SK-N-SH (cell line): Measurements from ENCODE around the gene RHOBTB1. TPM values are rescaled to one million over a fixed set of nuclear protein-coding genes. Genes with fewer than 3 reads are reported as not detected.

Experiments used
- CTCF ChIA-PET: fragments of 300-600, 350-600 bp; formaldehyde crosslinking; extraction: SDS; loops from one replicate; lab custom pipeline; 2021; lab: Yijun Ruan, JAX
- POLR2A ChIA-PET: fragments of 350-600 bp; sonication (Branson Sonifier 250); formaldehyde crosslinking; extraction: SDS; loops from one replicate; lab custom pipeline; 2020; ENCODE audit warnings: antibody characterized with exemption, inconsistent platforms; lab: Yijun Ruan, JAX
- DNase-seq: peaks from one replicate; pipeline ENCODE4 v3.0.0; 2012
- H2AFZ ChIP-seq: fragments of 200-600 bp; sonication (generic); 2 replicates; pipeline ENCODE4 v1.8.1; 2016; ENCODE audit warnings: antibody characterized with exemption, mild to moderate bottlenecking, low read depth
- H3F3A ChIP-seq: fragments of 200-600 bp; sonication (generic); replicated peaks from 2 replicates; pipeline ENCODE3; 2016; ENCODE audit warnings: antibody characterized with exemption, mild to moderate bottlenecking; ENCODE audit not compliant: insufficient read depth
- H3K27ac ChIP-seq, 2 experiments: fragments of 200-500 bp in 1 of 2; fragments of 200-600 bp in 1 of 2; sonication (Bioruptor generic) in 1 of 2; sonication (generic), shearing (Covaris generic) in 1 of 2; 2 replicates each; pipeline versions ENCODE4 v1.5.1 to v1.6.1; 2014 to 2016; ENCODE audit warnings: low read depth in 2 of 2, inconsistent platforms in 1 of 2, low read length in 1 of 2, mild to moderate bottlenecking in 1 of 2, mixed read lengths in 1 of 2
- H3K27me3 ChIP-seq: fragments of 200-600 bp; sonication (generic), shearing (Covaris generic); 2 replicates; pipeline ENCODE4 v1.6.1; 2016; ENCODE audit warnings: mixed run types; ENCODE audit not compliant: insufficient read depth
- H3K36me3 ChIP-seq, 2 experiments: fragments of 200-500 bp in 1 of 2; fragments of 200-600 bp in 1 of 2; sonication (Bioruptor generic) in 1 of 2; sonication (generic) in 1 of 2; replicated peaks in 1 of 2; 2 replicates each; pipeline versions ENCODE3 to v1.5.1; 2014 to 2016; ENCODE audit warnings: low read length in 1 of 2, mild to moderate bottlenecking in 1 of 2; ENCODE audit not compliant: insufficient read depth in 2 of 2, control insufficient read depth in 1 of 2
- H3K4me1 ChIP-seq, 2 experiments: fragments of 200-500 bp in 1 of 2; fragments of 200-600 bp in 1 of 2; sonication (Bioruptor generic) in 1 of 2; sonication (generic), shearing (Covaris generic) in 1 of 2; 2 replicates each; pipeline versions ENCODE4 v1.5.1 to v1.6.1; 2014 to 2016; ENCODE audit warnings: low read depth in 1 of 2, low read length in 1 of 2, mixed run types in 1 of 2; ENCODE audit not compliant: insufficient read depth in 2 of 2, control insufficient read depth in 1 of 2
- H3K4me2 ChIP-seq: fragments of 200-600 bp; sonication (generic), shearing (Covaris generic); 2 replicates; pipeline ENCODE4 v1.6.1; 2017; ENCODE audit warnings: mixed run types
- H3K4me3 ChIP-seq, 2 experiments: fragments of 200-500 bp in 1 of 2; fragments of 200-600 bp in 1 of 2; sonication (Bioruptor generic) in 1 of 2; sonication (generic), shearing (Covaris generic) in 1 of 2; 2 replicates each; pipeline versions ENCODE4 v1.5.1 to v1.8.1; 2014 to 2016; ENCODE audit warnings: low read depth in 2 of 2, inconsistent platforms in 1 of 2, low read length in 1 of 2, mild to moderate bottlenecking in 1 of 2, mixed read lengths in 1 of 2, moderate library complexity in 1 of 2
- H3K79me2 ChIP-seq: fragments of 200-600 bp; sonication (generic); 2 replicates; pipeline ENCODE4 v1.8.1; 2017; ENCODE audit warnings: mild to moderate bottlenecking; ENCODE audit not compliant: insufficient read depth
- H3K9ac ChIP-seq: fragments of 200-600 bp; sonication (generic); 2 replicates; pipeline ENCODE4 v1.6.1; 2017; ENCODE audit warnings: mixed run types
- H3K9me2 ChIP-seq: fragments of 200-600 bp; sonication (generic); 2 replicates; pipeline ENCODE4 v1.6.1; 2017; ENCODE audit warnings: mixed run types
- H3K9me3 ChIP-seq: fragments of 200-600 bp; sonication (generic); 2 replicates; pipeline ENCODE4 v1.6.1; 2017; ENCODE audit warnings: mixed run types, mild to moderate bottlenecking, moderate library complexity
- H4K20me1 ChIP-seq: fragments of 200-600 bp; sonication (generic); 2 replicates; pipeline ENCODE4 v1.6.1; 2017; ENCODE audit warnings: mild to moderate bottlenecking, mixed run types; ENCODE audit not compliant: insufficient read depth
- ELF1 ChIP-seq: IDR thresholded peaks from 2 replicates; pipeline ENCODE4 v1.4.0; 2012
- EP300 ChIP-seq, 2 experiments: IDR thresholded peaks; 2 replicates each; pipeline versions ENCODE4 v1.4.0 to v1.6.1; 2012; ENCODE audit warnings: borderline replicate concordance in 1 of 2, low read depth in 1 of 2, low read length in 1 of 2
- EZH2phosphoT487 ChIP-seq: fragments of 200-600 bp; sonication (generic); IDR thresholded peaks from 2 replicates; pipeline ENCODE4 v1.6.1; 2017; ENCODE audit warnings: low read depth, mixed run types, mild to moderate bottlenecking, antibody characterized with exemption, moderate library complexity, borderline replicate concordance
- FOSL2 ChIP-seq: IDR thresholded peaks from 2 replicates; pipeline ENCODE4 v1.4.0; 2012; ENCODE audit warnings: low read depth, mild to moderate bottlenecking, moderate library complexity, borderline replicate concordance
- FOXJ3 ChIP-seq: sonication (generic); formaldehyde crosslinking; IDR thresholded peaks from 2 replicates; pipeline ENCODE4 v1.5.1; 2020; ENCODE audit warnings: mild to moderate bottlenecking, missing genetic modification reagents
- FOXM1 ChIP-seq: IDR thresholded peaks from 2 replicates; pipeline ENCODE4 v1.4.0; 2012; ENCODE audit warnings: low read depth, mild to moderate bottlenecking
- GATA2 ChIP-seq: sonication (generic); formaldehyde crosslinking; IDR thresholded peaks from 2 replicates; pipeline ENCODE4 v1.5.0; 2020; ENCODE audit warnings: mild to moderate bottlenecking, missing genetic modification reagents
- JUND ChIP-seq: IDR thresholded peaks from 2 replicates; pipeline ENCODE4 v1.4.0; 2012
- MEF2A ChIP-seq: IDR thresholded peaks from 2 replicates; pipeline ENCODE4 v1.4.0; 2012; ENCODE audit warnings: low read depth, borderline replicate concordance
- RAD21 ChIP-seq: IDR thresholded peaks from 2 replicates; pipeline ENCODE4 v1.6.1; 2012; ENCODE audit warnings: mild to moderate bottlenecking, low read length
- RXRA ChIP-seq: IDR thresholded peaks from 2 replicates; pipeline ENCODE4 v1.4.0; 2012; ENCODE audit warnings: low read depth, mild to moderate bottlenecking, borderline replicate concordance
- SIN3A ChIP-seq: IDR thresholded peaks from 2 replicates; pipeline ENCODE4 v1.6.1; 2012; ENCODE audit warnings: low read depth, mild to moderate bottlenecking, low read length, moderate library complexity, borderline replicate concordance
- SMC3 ChIP-seq: IDR thresholded peaks from 2 replicates; pipeline ENCODE4 v1.6.1; 2012; ENCODE audit warnings: low read depth, low read length, improper control_type of control experiment
- TAF1 ChIP-seq: IDR thresholded peaks from 2 replicates; pipeline ENCODE4 v1.6.1; 2012; ENCODE audit warnings: low read depth, mild to moderate bottlenecking, low read length, moderate library complexity, borderline replicate concordance
- TCF12 ChIP-seq: IDR thresholded peaks from 2 replicates; pipeline ENCODE4 v1.4.0; 2012
- TEAD4 ChIP-seq: IDR thresholded peaks from 2 replicates; pipeline ENCODE4 v1.4.0; 2012; ENCODE audit warnings: mild to moderate bottlenecking, borderline replicate concordance; ENCODE audit not compliant: insufficient read depth
- YY1 ChIP-seq: IDR thresholded peaks from 2 replicates; pipeline ENCODE4 v1.4.0; 2012; ENCODE audit warnings: low read depth, mild to moderate bottlenecking
- WGBS: methylation state at CpG from one replicate; pipeline ENCODE4 v1.1.6; 2017; ENCODE audit warnings: low lambda C conversion rate; 5-methylcytosine and 5-hydroxymethylcytosine counted together
- polyA plus RNA-seq, 3 experiments: library from polyadenylated mRNA; depleted of rRNA; stranded (reverse); fragments of >200 nt; gene quantifications; 2 replicates each; pipeline ENCODE4 v1.2.3, GENCODE V29; 2012
- TF ChIP-seq, protein P1 (sequence below): IDR thresholded peaks from 2 replicates; pipeline ENCODE4 v1.6.1; 2012; ENCODE audit warnings: mild to moderate bottlenecking, low read depth, low read length, moderate library complexity
- TF ChIP-seq, protein P2 (sequence below): IDR thresholded peaks from 2 replicates; pipeline ENCODE4; 2012
- TF ChIP-seq, protein P3 (sequence below): IDR thresholded peaks from 2 replicates; pipeline ENCODE4 v1.4.0; 2012; ENCODE audit warnings: low read depth, borderline replicate concordance

Gene RHOBTB1
- polyA plus RNA-seq, 1 of the 3 experiments (the other 2 are of a cell fraction) = 10.5 TPM

DNA sequence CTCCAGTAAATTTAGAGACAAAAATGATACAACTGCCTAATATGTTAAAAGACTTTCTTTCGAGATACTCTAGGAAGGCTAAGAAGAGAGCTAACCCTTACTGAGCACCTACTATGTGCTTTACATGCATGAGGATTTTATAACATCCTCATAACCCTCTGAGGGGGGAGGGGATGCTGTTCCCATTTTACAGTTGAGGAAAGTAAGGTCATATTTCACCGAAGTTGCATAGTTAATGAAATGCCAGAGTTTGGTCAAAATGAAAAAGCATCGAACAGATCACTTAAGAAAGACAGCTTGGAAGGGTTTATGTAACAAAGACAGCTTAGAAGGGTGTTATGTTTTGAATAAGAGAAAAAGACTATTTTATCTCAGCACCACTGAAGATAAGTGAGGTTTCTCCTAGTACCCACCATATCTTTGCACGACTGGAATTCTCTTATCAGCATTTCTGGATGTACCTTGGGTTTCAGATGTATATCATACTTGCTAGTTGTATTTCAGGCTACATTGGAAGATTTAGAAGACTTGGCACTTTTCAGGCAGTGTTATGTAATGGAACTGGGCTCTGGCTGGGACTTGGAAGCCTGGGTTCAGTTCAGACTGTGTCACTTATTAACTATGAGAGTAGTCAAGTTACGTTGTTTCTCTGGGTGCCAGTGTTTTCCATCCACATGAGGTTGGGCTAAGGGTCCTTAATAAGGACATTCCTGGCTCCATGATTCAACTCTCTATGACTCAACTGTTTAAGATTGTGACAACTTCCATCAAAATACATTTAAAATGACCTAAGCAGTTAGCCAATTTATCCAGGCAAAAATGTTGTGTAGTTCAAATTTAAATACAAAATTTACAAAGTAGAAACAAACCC is 6.0 kb downstream of the RHOBTB1 start:
- 69% methylated on average over 5 of the region's 5 CpGs for WGBS
- Histone ChIP-seq H3K4me2 (no peak overlapping the region), H3K79me2 (peaks cover 61% of the 10 kb centered on the region), H3K9ac (no peak overlapping the region), H3K9me2 (no peaks in the 10 kb centered on the region), H3K4me1 (peaks cover 7% of the 10 kb centered on the region in 2 experiments; a peak in 1 of 4 replicates), H3K9me3 (no peaks in the 10 kb centered on the region), H2AFZ (no peak overlapping the region), H3K27ac (peak overlapping the region in 1 of 2 experiments; percentile 37; a peak in 1 of 4 replicates), H3K27me3 (no peaks in the 10 kb centered on the region), H3K4me3 (no peak overlapping the region), H3F3A (peaks cover 16% of the 10 kb centered on the region), H3K36me3 (peaks cover 44% of the 10 kb centered on the region in 2 experiments), H4K20me1 (no peaks in the 10 kb centered on the region)
- TF ChIP-seq TEAD4 (no peak), ELF1 (no peak), YY1 (no peak), TAF1 (no peak), SMC3 (no peak), FOXJ3 (CRISPR knock-in tag) (no peak), MEF2A (no peak), JUND (peak; percentile 63), GATA2 (CRISPR knock-in tag) (no peak), EP300 (IDR thresholded peaks at IDR 0.05; ENCODE audit: borderline replicate concordance in 1 of 2, low read depth in 1 of 2, low read length in 1 of 2) (no peak; a peak in 1 of 4 replicates), FOXM1 (no peak), SIN3A (no peak), FOSL2 (peak; percentile 63; the same call in 1 of the 2 replicates), RAD21 (no peak), TCF12 (0 out of 2 replicates have a peak, but pooled peaks have one; percentile 16), EZH2phosphoT487 (no peak), RXRA (no peak)
- TF ChIP-seq, protein P1, sequence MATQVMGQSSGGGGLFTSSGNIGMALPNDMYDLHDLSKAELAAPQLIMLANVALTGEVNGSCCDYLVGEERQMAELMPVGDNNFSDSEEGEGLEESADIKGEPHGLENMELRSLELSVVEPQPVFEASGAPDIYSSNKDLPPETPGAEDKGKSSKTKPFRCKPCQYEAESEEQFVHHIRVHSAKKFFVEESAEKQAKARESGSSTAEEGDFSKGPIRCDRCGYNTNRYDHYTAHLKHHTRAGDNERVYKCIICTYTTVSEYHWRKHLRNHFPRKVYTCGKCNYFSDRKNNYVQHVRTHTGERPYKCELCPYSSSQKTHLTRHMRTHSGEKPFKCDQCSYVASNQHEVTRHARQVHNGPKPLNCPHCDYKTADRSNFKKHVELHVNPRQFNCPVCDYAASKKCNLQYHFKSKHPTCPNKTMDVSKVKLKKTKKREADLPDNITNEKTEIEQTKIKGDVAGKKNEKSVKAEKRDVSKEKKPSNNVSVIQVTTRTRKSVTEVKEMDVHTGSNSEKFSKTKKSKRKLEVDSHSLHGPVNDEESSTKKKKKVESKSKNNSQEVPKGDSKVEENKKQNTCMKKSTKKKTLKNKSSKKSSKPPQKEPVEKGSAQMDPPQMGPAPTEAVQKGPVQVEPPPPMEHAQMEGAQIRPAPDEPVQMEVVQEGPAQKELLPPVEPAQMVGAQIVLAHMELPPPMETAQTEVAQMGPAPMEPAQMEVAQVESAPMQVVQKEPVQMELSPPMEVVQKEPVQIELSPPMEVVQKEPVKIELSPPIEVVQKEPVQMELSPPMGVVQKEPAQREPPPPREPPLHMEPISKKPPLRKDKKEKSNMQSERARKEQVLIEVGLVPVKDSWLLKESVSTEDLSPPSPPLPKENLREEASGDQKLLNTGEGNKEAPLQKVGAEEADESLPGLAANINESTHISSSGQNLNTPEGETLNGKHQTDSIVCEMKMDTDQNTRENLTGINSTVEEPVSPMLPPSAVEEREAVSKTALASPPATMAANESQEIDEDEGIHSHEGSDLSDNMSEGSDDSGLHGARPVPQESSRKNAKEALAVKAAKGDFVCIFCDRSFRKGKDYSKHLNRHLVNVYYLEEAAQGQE = no peak
- TF ChIP-seq, protein P2, sequence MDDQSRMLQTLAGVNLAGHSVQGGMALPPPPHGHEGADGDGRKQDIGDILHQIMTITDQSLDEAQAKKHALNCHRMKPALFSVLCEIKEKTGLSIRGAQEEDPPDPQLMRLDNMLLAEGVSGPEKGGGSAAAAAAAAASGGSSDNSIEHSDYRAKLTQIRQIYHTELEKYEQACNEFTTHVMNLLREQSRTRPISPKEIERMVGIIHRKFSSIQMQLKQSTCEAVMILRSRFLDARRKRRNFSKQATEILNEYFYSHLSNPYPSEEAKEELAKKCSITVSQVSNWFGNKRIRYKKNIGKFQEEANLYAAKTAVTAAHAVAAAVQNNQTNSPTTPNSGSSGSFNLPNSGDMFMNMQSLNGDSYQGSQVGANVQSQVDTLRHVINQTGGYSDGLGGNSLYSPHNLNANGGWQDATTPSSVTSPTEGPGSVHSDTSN = peak; percentile 56
- TF ChIP-seq, protein P3, sequence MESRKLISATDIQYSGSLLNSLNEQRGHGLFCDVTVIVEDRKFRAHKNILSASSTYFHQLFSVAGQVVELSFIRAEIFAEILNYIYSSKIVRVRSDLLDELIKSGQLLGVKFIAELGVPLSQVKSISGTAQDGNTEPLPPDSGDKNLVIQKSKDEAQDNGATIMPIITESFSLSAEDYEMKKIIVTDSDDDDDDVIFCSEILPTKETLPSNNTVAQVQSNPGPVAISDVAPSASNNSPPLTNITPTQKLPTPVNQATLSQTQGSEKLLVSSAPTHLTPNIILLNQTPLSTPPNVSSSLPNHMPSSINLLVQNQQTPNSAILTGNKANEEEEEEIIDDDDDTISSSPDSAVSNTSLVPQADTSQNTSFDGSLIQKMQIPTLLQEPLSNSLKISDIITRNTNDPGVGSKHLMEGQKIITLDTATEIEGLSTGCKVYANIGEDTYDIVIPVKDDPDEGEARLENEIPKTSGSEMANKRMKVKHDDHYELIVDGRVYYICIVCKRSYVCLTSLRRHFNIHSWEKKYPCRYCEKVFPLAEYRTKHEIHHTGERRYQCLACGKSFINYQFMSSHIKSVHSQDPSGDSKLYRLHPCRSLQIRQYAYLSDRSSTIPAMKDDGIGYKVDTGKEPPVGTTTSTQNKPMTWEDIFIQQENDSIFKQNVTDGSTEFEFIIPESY = no peak
- DNase-seq = no peak
- ChIA-PET POLR2A (no interaction called here), CTCF (interaction anchor here (0.9 kb wide), 1 partner anchor 54 kb away, joined by 3 read pairs; no protein-coding TSS in a partner anchor)
